K562 (cell line): ENCODE results near the gene C1orf56. TPM values are rescaled to one million over a fixed set of nuclear protein-coding genes. Genes with fewer than 3 reads are reported as not detected.

Experiments used
- ATF7 ChIP-seq: fragments of 450-650 bp; IDR thresholded peaks from 2 replicates; pipeline ENCODE4 v1.7.1; 2014; ENCODE audit warnings: mild to moderate bottlenecking, moderate library complexity
- BACH1 ChIP-seq: fragments of 200-800 bp; sonication (Bioruptor generic); IDR thresholded peaks from 2 replicates; pipeline ENCODE4 v1.6.1; 2016; ENCODE audit warnings: missing genetic modification characterization, missing compliant biosample characterization
- CBFA2T2 ChIP-seq: fragments of 450-650 bp; conservative IDR thresholded peaks from 2 replicates; pipeline ENCODE4 v1.6.1; 2017; ENCODE audit warnings: mild to moderate bottlenecking
- CEBPB ChIP-seq: fragments of 450-650 bp; IDR thresholded peaks from 2 replicates; pipeline ENCODE4 v1.6.1; 2016; ENCODE audit warnings: missing genetic modification characterization, missing compliant biosample characterization
- CXXC5 ChIP-seq: fragments of 250-450 bp; sonication (Bioruptor Pico); IDR thresholded peaks from 2 replicates; pipeline ENCODE4 v1.8.0; 2022; ENCODE audit warnings: inconsistent platforms, mild to moderate bottlenecking, moderate library complexity
- DPF2 ChIP-seq: fragments of 450-650 bp; IDR thresholded peaks from 2 replicates; pipeline ENCODE4 v1.6.1; 2016
- EGR1 ChIP-seq: fragments of 450-650 bp; conservative IDR thresholded peaks from 2 replicates; pipeline ENCODE4 v1.6.1; 2017; ENCODE audit warnings: mild to moderate bottlenecking
- EP400 ChIP-seq: fragments of 450-650 bp; IDR thresholded peaks from 2 replicates; pipeline ENCODE4 v1.6.1; 2017; ENCODE audit warnings: antibody characterized with exemption, mild to moderate bottlenecking, moderate library complexity
- L3MBTL2 ChIP-seq: fragments of 450-650 bp; IDR thresholded peaks from 2 replicates; pipeline ENCODE4 v1.6.1; 2016; ENCODE audit warnings: mild to moderate bottlenecking, moderate library complexity
- MBD2 ChIP-seq: sonication (generic); IDR thresholded peaks from 2 replicates; pipeline ENCODE4 v1.6.1; 2016; ENCODE audit warnings: low read depth, borderline replicate concordance
- MNT ChIP-seq, 2 experiments: fragments of 450-650 bp; conservative IDR thresholded peaks; 2 replicates each; pipeline ENCODE4 v1.6.1; 2017; ENCODE audit warnings: mild to moderate bottlenecking in 2 of 2, moderate library complexity in 2 of 2
- MTA1 ChIP-seq: fragments of 450-650 bp; IDR thresholded peaks from 2 replicates; pipeline ENCODE4 v1.6.1; 2017; ENCODE audit warnings: borderline replicate concordance
- ZNF175 ChIP-seq: fragments of 200-800 bp; sonication (Bioruptor generic); IDR thresholded peaks from 2 replicates; pipeline ENCODE4 v1.6.1; 2016; ENCODE audit warnings: low read depth, mild to moderate bottlenecking, missing genetic modification characterization, missing compliant biosample characterization
- ZNF384 ChIP-seq: IDR thresholded peaks from 2 replicates; pipeline ENCODE4 v1.6.1; 2012; ENCODE audit warnings: low read depth, low read length, improper control_type of control experiment
- ZNF75A ChIP-seq: fragments of 450-650 bp; formaldehyde crosslinking; IDR thresholded peaks from 2 replicates; pipeline ENCODE4 v1.4.0; 2020; ENCODE audit warnings: mild to moderate bottlenecking
- ZNF785 ChIP-seq: fragments of 250-450 bp; sonication (Bioruptor Pico); IDR thresholded peaks from 2 replicates; pipeline ENCODE4 v1.4.0; 2020; ENCODE audit warnings: mild to moderate bottlenecking
- polyA plus RNA-seq, 8 experiments: library from polyadenylated mRNA; depleted of rRNA in 4 of 8; stranded (reverse) in 5 of 8; unstranded in 3 of 8; fragments of >200 nt; fragmentation: Nextera tagmentation in 2 of 8; fragmentation: Illumina TruSeq in 1 of 8; extraction: Ambion mirVana in 2 of 8; extraction: Trizol in 1 of 8; gene quantifications; 2 replicates each; pipeline versions ENCODE4 v1.2.1 to v1.2.3, GENCODE V29; 2011 to 2014; ENCODE audit warnings: inconsistent platforms in 1 of 8, missing spikeins in 1 of 8
- total RNA-seq, 7 experiments: library from RNA; depleted of rRNA in 6 of 7; stranded (reverse); fragments of >200 nt in 6 of 7; fragmentation: Illumina TruSeq in 2 of 7; extraction: Trizol in 2 of 7; gene quantifications; 2 replicates each; pipeline versions ENCODE4 v1.2.1 to v1.2.3, GENCODE V29; 2011 to 2021; ENCODE audit warnings: low replicate concordance in 1 of 7
- TF ChIP-seq, protein P1 (sequence below), 2 experiments: IDR thresholded peaks in 1 of 2; conservative IDR thresholded peaks in 1 of 2; 2 replicates each; pipeline ENCODE4 v1.6.1; 2016; ENCODE audit warnings: low read depth in 2 of 2, mild to moderate bottlenecking in 1 of 2, missing compliant biosample characterization in 1 of 2, missing genetic modification characterization in 1 of 2, moderate library complexity in 1 of 2
- TF ChIP-seq, protein P2 (sequence below), 2 experiments: fragments of 450-650 bp in 1 of 2; sonication (generic) in 1 of 2; formaldehyde crosslinking in 1 of 2; IDR thresholded peaks in 1 of 2; conservative IDR thresholded peaks in 1 of 2; 2 replicates each; pipeline versions ENCODE4 v1.6.1 to v1.8.1; 2016 to 2023; ENCODE audit warnings: mild to moderate bottlenecking in 2 of 2, moderate library complexity in 2 of 2, inconsistent platforms in 1 of 2, missing genetic modification reagents in 1 of 2
- TF ChIP-seq, protein P3 (sequence below): fragments of 450-650 bp; IDR thresholded peaks from 2 replicates; pipeline ENCODE4 v1.6.1; 2018; ENCODE audit not compliant: partially characterized antibody

C1orf56 gene
- total and polyA plus RNA-seq, 9 of the 15 experiments (the other 6 are each of a cell fraction or from before 2014, with no cell fraction given), result 0.18 to 15.7 (median 1.1) TPM

- no peak for TF ChIP-seq MBD2
- no peak for TF ChIP-seq ZNF785 (CRISPR knock-in tag)
- TF ChIP-seq ZNF175 (CRISPR knock-in tag), result peak; percentile 38; the same call in 1 of the 2 replicates
- peak; percentile 37; the same call in 1 of the 2 replicates for TF ChIP-seq CBFA2T2
- TF ChIP-seq ZNF384, result peak; percentile 46; the same call in 1 of the 2 replicates
- peak in 1 of 2 experiments; percentile 42; a peak in 1 of 4 replicates for TF ChIP-seq MNT (conservative IDR thresholded peaks at IDR 0.05)
- TF ChIP-seq, protein P1, sequence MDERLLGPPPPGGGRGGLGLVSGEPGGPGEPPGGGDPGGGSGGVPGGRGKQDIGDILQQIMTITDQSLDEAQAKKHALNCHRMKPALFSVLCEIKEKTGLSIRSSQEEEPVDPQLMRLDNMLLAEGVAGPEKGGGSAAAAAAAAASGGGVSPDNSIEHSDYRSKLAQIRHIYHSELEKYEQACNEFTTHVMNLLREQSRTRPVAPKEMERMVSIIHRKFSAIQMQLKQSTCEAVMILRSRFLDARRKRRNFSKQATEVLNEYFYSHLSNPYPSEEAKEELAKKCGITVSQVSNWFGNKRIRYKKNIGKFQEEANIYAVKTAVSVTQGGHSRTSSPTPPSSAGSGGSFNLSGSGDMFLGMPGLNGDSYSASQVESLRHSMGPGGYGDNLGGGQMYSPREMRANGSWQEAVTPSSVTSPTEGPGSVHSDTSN (CRISPR knock-in tag; IDR thresholded peaks at IDR 0.05; ENCODE audit: low read depth), result no peak
- TF ChIP-seq, protein P1 (tag; conservative IDR thresholded peaks at IDR 0.05; ENCODE audit: low read depth), result 0 out of 2 replicates have a peak, but pooled peaks have one; percentile 5
- TF ChIP-seq DPF2, result peak; percentile 76
- TF ChIP-seq ATF7, result peak; percentile 97
- TF ChIP-seq, protein P2, sequence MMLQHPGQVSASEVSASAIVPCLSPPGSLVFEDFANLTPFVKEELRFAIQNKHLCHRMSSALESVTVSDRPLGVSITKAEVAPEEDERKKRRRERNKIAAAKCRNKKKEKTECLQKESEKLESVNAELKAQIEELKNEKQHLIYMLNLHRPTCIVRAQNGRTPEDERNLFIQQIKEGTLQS (IDR thresholded peaks at IDR 0.05), result peak; percentile 97
- TF ChIP-seq, protein P2 (CRISPR knock-in tag; conservative IDR thresholded peaks at IDR 0.05), result no peak; the same call in 1 of the 2 replicates
- TF ChIP-seq, protein P3, sequence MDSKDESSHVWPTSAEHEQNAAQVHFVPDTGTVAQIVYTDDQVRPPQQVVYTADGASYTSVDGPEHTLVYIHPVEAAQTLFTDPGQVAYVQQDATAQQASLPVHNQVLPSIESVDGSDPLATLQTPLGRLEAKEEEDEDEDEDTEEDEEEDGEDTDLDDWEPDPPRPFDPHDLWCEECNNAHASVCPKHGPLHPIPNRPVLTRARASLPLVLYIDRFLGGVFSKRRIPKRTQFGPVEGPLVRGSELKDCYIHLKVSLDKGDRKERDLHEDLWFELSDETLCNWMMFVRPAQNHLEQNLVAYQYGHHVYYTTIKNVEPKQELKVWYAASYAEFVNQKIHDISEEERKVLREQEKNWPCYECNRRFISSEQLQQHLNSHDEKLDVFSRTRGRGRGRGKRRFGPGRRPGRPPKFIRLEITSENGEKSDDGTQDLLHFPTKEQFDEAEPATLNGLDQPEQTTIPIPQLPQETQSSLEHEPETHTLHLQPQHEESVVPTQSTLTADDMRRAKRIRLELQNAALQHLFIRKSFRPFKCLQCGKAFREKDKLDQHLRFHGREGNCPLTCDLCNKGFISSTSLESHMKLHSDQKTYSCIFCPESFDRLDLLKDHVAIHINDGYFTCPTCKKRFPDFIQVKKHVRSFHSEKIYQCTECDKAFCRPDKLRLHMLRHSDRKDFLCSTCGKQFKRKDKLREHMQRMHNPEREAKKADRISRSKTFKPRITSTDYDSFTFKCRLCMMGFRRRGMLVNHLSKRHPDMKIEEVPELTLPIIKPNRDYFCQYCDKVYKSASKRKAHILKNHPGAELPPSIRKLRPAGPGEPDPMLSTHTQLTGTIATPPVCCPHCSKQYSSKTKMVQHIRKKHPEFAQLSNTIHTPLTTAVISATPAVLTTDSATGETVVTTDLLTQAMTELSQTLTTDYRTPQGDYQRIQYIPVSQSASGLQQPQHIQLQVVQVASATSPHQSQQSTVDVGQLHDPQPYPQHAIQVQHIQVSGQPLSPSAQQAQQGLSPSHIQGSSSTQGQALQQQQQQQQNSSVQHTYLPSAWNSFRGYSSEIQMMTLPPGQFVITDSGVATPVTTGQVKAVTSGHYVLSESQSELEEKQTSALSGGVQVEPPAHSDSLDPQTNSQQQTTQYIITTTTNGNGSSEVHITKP, result peak; percentile 97
- TF ChIP-seq CEBPB (tag), result 0 out of 2 replicates have a peak, but pooled peaks have one; percentile 24
- TF ChIP-seq L3MBTL2, result peak; percentile 37; the same call in 1 of the 2 replicates
- no peak for TF ChIP-seq ZNF75A (CRISPR knock-in tag)
- peak; percentile 39 for TF ChIP-seq EP400
- 0 out of 2 replicates have a peak, but pooled peaks have one; percentile 3 for TF ChIP-seq EGR1
- TF ChIP-seq BACH1, result no peak
- TF ChIP-seq MTA1, result 0 out of 2 replicates have a peak, but pooled peaks have one; percentile 19
- peak; percentile 18; the same call in 1 of the 2 replicates for TF ChIP-seq CXXC5 (CRISPR knock-in tag)
Observed at GRCh38 chr1:151001602-151002001, 45.9 kb upstream of the C1orf56 start (continued).
